Tibial artery (tissue), 4 donors: Measurements from ENCODE around the gene GRB10.

Experiments used
- DNase-seq, 2 donors: peaks; one replicate each; pipeline ENCODE4 v3.0.0-alpha.2; 2019
- H3K27ac ChIP-seq, 2 donors: fragments of 200-600 bp; sonication (generic) in 1 of 2; 1 replicate in 1 of 2; 2 replicates in 1 of 2; pipeline ENCODE4 v1.5.1; 2018 to 2019; ENCODE audit warnings: mild to moderate bottlenecking in 1 of 2
- H3K27me3 ChIP-seq, 2 donors: fragments of 200-600 bp; sonication (generic) in 1 of 2; one replicate each; pipeline versions ENCODE4 v1.5.1 to v1.6.0; 2016 to 2019
- H3K36me3 ChIP-seq, 3 donors: fragments of 200-600 bp; sonication (generic) in 2 of 3; one replicate each; pipeline ENCODE4 v1.5.1; 2016 to 2019; ENCODE audit warnings: mild to moderate bottlenecking in 2 of 3
- H3K4me1 ChIP-seq, 4 donors: fragments of 200-600 bp; sonication (generic) in 2 of 4; 1 replicate in 3 of 4; 2 replicates in 1 of 4; pipeline ENCODE4 v1.5.1; 2016 to 2019
- H3K4me3 ChIP-seq, 2 donors: fragments of 200-600 bp; sonication (generic) in 1 of 2; 1 replicate in 1 of 2; 2 replicates in 1 of 2; pipeline ENCODE4 v1.5.1; 2018 to 2019; ENCODE audit warnings: mild to moderate bottlenecking in 2 of 2
- H3K9me3 ChIP-seq, 3 donors: fragments of 200-600 bp; sonication (generic) in 1 of 3; one replicate each; pipeline ENCODE4 v1.5.1; 2016 to 2019
- intact Hi-C: fragments of 100-400 bp; cut with DNase I; formaldehyde crosslinking; loops from one replicate; pipeline ENCODE4 v1.15.0; 2023; ENCODE audit warnings: low total_unique reads
- TF ChIP-seq, protein P1 (sequence below), 2 experiments: fragments of 200-600 bp in 1 of 2; fragments of 450-650 bp in 1 of 2; IDR thresholded peaks; one replicate each; pipeline ENCODE4 v1.5.1; 2017 to 2019; ENCODE audit warnings: antibody characterized with exemption in 2 of 2, mild to moderate bottlenecking in 1 of 2, moderate library complexity in 1 of 2

The GRB10 gene

DNA sequence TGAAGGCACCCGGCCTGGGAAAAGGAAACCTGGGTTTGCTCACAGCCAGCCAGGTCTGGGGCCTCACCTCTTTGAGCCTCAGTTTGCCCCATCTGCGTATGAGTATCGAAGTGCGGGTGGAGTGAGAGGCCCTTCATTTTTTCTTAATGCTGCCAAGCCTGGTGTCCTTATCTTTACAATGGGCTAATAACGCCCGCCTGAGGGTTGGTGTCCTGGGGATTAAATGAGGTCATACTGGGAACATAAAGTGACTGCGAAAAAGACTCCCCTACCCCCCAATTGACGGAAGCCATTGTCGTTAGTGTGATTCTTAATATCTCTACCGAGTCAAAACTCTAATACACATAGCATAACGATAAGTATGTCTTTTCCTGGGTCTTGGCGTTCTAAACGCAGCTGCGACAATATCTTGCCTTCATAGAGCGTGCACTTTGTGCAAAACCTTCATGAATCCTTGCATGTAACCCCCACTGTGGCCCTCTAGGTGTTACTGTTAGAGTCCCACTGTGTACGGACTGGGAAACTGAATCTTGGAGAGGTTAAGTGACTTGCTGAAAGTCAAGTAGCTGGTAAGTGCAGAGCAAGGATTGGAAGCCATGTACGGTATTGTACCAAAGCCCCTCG lies 11.4 kb upstream of the GRB10 start:
- intact Hi-C loops: loop anchor here (5.0 to 10.0 kb wide), 2 partner anchors 139 to 322 kb away; no protein-coding TSS in a partner anchor
- peak overlapping the region; percentile 73 to 80 for H3K27ac ChIP-seq
- no peak for DNase-seq

DNA sequence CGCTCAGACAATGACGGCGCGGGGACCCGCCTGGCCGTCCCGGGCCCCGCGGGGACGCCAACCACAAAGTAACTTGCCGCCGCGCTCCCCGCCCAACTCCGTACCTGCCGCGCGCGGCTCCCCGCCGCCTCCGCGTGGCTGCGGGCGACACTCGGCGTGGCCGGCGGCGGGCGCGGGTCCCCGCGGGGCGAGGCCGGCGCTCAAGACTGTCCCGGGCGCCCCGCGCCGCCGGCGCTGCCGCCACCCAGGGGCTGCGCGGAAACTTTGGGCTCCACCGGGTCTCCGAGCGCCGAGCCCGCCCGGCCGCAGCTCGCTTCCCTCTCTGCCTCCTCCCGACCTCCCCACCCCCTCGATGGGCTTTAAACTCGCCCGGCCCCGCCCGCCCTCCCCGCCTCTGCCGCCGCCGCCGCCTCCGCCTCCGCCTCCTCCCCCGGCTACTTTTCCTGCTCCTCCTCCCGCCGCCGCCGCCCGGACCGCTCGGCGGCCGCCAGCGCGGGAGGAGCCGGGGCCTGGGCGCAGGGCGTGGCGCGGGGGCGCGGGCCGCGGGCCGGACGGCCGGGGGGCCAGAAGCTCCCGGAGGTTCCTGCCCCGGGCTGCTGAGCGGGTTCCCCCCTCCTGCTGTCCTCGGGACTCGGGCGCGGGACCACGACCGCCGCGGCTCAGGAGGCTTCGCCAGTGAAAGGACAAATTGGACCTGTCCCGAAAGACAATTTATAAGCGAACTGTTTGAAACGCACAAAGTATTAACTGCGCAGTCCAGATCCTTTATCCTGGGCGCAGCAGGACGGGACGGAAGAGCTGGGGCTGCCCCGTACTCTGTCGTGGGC lies 10.6 kb upstream of the GRB10 start:
- Histone ChIP-seq H3K4me3 (peak overlapping the region; percentile 57 to 65), H3K9me3 (peaks cover 0 to 3% (median 0%) of the 10 kb centered on the region in 3 donors), H3K4me1 (peaks cover 0 to 27% (median 18%) of the 10 kb centered on the region in 4 donors), H3K27ac (peak overlapping the region; percentile 73 to 80), H3K36me3 (no peaks in the 10 kb centered on the region), H3K27me3 (no peaks in the 10 kb centered on the region)
- intact Hi-C loops: loop anchor here (5.0 to 10.0 kb wide), 2 partner anchors 139 to 321 kb away; no protein-coding TSS in a partner anchor
- peak; percentile 59 to 83 for DNase-seq
- TF ChIP-seq, protein P1, sequence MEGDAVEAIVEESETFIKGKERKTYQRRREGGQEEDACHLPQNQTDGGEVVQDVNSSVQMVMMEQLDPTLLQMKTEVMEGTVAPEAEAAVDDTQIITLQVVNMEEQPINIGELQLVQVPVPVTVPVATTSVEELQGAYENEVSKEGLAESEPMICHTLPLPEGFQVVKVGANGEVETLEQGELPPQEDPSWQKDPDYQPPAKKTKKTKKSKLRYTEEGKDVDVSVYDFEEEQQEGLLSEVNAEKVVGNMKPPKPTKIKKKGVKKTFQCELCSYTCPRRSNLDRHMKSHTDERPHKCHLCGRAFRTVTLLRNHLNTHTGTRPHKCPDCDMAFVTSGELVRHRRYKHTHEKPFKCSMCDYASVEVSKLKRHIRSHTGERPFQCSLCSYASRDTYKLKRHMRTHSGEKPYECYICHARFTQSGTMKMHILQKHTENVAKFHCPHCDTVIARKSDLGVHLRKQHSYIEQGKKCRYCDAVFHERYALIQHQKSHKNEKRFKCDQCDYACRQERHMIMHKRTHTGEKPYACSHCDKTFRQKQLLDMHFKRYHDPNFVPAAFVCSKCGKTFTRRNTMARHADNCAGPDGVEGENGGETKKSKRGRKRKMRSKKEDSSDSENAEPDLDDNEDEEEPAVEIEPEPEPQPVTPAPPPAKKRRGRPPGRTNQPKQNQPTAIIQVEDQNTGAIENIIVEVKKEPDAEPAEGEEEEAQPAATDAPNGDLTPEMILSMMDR (IDR thresholded peaks at IDR 0.05): no peak

More for the DNA sequence above, 11.4 kb upstream of the GRB10 start:
- Histone ChIP-seq H3K4me3 (peak overlapping the region; percentile 57 to 65), H3K27me3 (no peaks in the 10 kb centered on the region), H3K36me3 (no peaks in the 10 kb centered on the region), H3K9me3 (no peaks in the 10 kb centered on the region), H3K4me1 (peaks cover 0 to 27% (median 18%) of the 10 kb centered on the region in 4 donors)
- TF ChIP-seq, protein P1 (IDR thresholded peaks at IDR 0.05): no peak

DNA sequence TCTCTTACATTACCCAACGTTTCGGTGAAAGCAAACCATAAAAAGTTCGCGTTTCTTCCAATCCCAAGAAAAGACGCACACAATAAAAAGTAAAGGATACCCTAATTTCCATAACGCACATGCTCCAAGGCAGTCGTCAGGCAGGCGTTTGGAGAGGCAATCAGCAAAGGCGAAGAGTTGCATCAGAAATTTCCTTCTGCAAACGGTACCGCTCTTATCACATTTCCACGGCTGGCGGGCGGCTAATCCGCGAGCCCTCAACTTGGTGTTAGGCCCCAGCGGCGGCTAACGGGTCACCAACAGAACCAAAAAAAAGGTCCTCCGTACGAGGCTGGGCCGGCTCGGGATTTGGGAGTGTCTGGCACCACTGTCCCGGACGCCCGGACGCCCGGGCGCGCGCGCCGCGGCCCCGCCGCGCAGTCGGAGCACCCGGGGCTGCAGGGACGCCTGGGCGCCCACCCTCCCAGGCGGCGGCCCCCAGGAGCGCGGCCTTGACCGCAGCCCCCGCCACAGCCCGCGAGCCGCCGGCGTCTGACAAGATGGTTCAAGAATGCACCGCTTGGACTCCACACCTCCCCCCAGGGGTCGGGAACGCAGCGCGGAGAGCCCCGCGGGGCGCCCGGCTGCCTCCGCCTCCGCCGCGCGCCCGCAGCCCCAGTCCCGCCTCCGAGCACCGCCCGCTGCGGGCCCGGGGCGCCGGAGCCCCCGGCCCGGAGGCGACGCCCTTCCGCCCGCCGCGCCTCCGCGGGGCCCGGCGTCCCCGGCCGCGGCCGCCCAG lies 9.8 kb upstream of the GRB10 start:
- TF ChIP-seq, protein P1 (IDR thresholded peaks at IDR 0.05): no peak
- intact Hi-C loops: loop anchor here (5.0 to 10.0 kb wide), 2 partner anchors 138 to 320 kb away; no protein-coding TSS in a partner anchor
- Histone ChIP-seq H3K9me3 (peaks cover 0 to 6% (median 0%) of the 10 kb centered on the region in 3 donors), H3K4me3 (peak overlapping the region; percentile 57 to 65), H3K4me1 (peaks cover 0 to 27% (median 18%) of the 10 kb centered on the region in 4 donors), H3K27ac (peak overlapping the region; percentile 49 to 80), H3K27me3 (no peaks in the 10 kb centered on the region), H3K36me3 (no peaks in the 10 kb centered on the region)
- DNase-seq: peak; percentile 38 to 72

DNA sequence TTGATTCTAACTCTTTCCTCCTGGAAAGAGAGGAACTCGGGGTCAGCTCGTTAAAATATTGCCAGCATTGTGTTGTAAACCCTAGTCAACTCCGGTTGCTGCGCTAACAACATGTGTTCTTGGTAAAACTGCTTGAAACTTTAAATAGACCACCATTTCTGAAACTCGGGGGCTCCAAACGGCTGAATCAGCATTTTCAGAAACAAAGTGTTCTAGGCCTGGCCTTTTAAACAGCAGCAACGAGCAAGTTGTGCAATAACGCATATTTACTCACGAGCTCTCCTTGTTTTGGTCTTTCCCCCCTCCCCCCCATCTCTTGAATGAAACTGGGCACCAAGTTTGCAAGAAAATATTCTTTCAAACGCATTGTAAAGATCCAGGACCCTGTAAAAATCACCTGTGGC lies 9.2 kb upstream of the GRB10 start:
- Histone ChIP-seq H3K4me3 (peak overlapping the region; percentile 57 to 65), H3K27me3 (no peaks in the 10 kb centered on the region), H3K36me3 (no peaks in the 10 kb centered on the region), H3K27ac (peak overlapping the region; percentile 49 to 80), H3K9me3 (peaks cover 0 to 6% (median 0%) of the 10 kb centered on the region in 3 donors), H3K4me1 (peaks cover 0 to 27% (median 18%) of the 10 kb centered on the region in 4 donors)
- no peak for DNase-seq
- TF ChIP-seq, protein P1 (IDR thresholded peaks at IDR 0.05): no peak
- intact Hi-C loops: loop anchor here (5.0 to 10.0 kb wide), 2 partner anchors 137 to 320 kb away; no protein-coding TSS in a partner anchor

DNA sequence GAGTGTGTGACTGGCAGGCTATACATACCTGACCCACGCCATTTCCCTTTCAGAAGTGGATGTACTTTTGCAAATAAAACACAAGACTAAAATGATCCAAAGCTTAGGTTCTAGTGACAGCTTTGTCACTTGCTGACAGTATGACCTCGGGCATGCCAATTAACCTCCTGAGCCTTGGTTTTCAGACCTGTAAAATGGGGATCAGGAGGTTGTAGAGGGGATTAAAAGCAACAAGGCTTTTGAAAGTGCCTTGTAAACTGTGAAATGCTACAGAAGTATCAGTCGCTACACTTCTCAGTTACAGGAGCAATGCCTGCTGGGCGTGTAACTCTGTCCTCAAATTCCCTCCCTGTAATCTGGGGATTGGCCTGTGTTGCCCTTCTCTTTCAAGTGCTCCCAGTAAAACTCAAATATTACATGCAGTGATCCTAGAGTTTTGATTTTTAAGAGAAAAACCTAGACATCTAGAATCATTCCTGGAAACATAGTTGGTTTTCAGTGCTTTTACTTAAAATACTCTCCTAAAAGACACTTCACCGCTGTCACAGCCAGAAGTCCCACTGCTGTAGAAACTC lies 8.8 kb upstream of the GRB10 start:
- Histone ChIP-seq H3K36me3 (no peaks in the 10 kb centered on the region), H3K9me3 (peaks cover 0 to 6% (median 0%) of the 10 kb centered on the region in 3 donors), H3K27me3 (no peaks in the 10 kb centered on the region), H3K4me3 (peak overlapping the region; percentile 57 to 65), H3K4me1 (peaks cover 0 to 27% (median 18%) of the 10 kb centered on the region in 4 donors), H3K27ac (peak overlapping the region; percentile 49 to 80)
- intact Hi-C loops: loop anchor here (5.0 to 10.0 kb wide), 2 partner anchors 137 to 319 kb away; no protein-coding TSS in a partner anchor
- TF ChIP-seq, protein P1 (IDR thresholded peaks at IDR 0.05): no peak
- no peak for DNase-seq
